HepG2 (cell line): Measurements from ENCODE around the gene PPFIA3. TPM values are rescaled to one million over a fixed set of nuclear protein-coding genes. Genes with fewer than 3 reads are reported as not detected.

ENCODE experiments used
- ATAC-seq: fragments of 200-7000 bp; cut with Tn5 transposase; 3 replicates; pipeline ENCODE4 v1.9.1; 2020; ENCODE audit warnings: mild to moderate bottlenecking, moderate library complexity
- BruUV-seq: library from RNA; stranded (reverse); fragments of 400-500 nt; replicated peaks from 2 replicates; lab custom pipeline; 2021; lab: Mats Ljungman, UMichigan
- CTCF ChIA-PET: fragments of 300-600 bp; formaldehyde crosslinking; extraction: SDS; loops from one replicate; lab custom pipeline; 2021; ENCODE audit warnings: low total read pairs, inconsistent platforms, low intra/inter-chr PET ratio; lab: Yijun Ruan, JAX
- POLR2A ChIA-PET: fragments of 350-600 bp; sonication (Branson Sonifier 250); formaldehyde crosslinking; loops from one replicate; lab custom pipeline; 2020; ENCODE audit warnings: antibody characterized with exemption, inconsistent platforms; lab: Yijun Ruan, JAX
- DNase-seq: peaks from one replicate; pipeline ENCODE4 v3.0.0-alpha.2; 2015; ENCODE audit warnings: low spot score
- FAIRE-seq: peaks from 3 replicates; lab custom pipeline; 2011; peaks lifted over from hg19 to GRCh38; lab: Jason Lieb, UNC
- H2AFZ ChIP-seq: one replicate; pipeline ENCODE4 v1.6.1; 2011; ENCODE audit warnings: low read length, inconsistent platforms
- H3K27ac ChIP-seq: fragments of 300-600 bp; 3 replicates; pipeline ENCODE4 v1.8.0; 2011; ENCODE audit warnings: mixed run types, mild to moderate bottlenecking, mixed read lengths, low read length, inconsistent platforms; ENCODE audit not compliant: insufficient read depth; ENCODE audit errors: extremely low read length
- H3K27me3 ChIP-seq, 2 experiments: fragments of 200-600 bp in 1 of 2; 2 replicates in 1 of 2; 3 replicates in 1 of 2; pipeline versions ENCODE4 v1.6.0 to v1.8.0; 2011; ENCODE audit warnings: low read length in 2 of 2, mild to moderate bottlenecking in 2 of 2, moderate library complexity in 2 of 2, inconsistent platforms in 1 of 2; ENCODE audit not compliant: insufficient read depth in 2 of 2, control insufficient read depth in 1 of 2
- H3K36me3 ChIP-seq, 2 experiments: fragments of 200-600 bp in 1 of 2; replicated peaks in 1 of 2; 2 replicates in 1 of 2; 3 replicates in 1 of 2; pipeline versions ENCODE4 v1.5.1 to v1.8.0; 2011; ENCODE audit warnings: low read length in 2 of 2, inconsistent platforms in 1 of 2; ENCODE audit not compliant: insufficient read depth in 2 of 2, control insufficient read depth in 1 of 2
- H3K4me1 ChIP-seq: 2 replicates; pipeline ENCODE4 v1.5.1; 2012; ENCODE audit warnings: low read length, inconsistent platforms; ENCODE audit not compliant: insufficient read depth
- H3K4me2 ChIP-seq: 2 replicates; pipeline ENCODE4 v1.6.0; 2011; ENCODE audit warnings: low read depth, low read length, inconsistent platforms
- H3K4me3 ChIP-seq, 3 experiments: fragments of 200-600 bp in 1 of 3; sonication (generic), shearing (Covaris generic) in 1 of 3; replicated peaks in 1 of 3; 2 replicates each; pipeline ENCODE4 v1.5.1; 2011 to 2016; ENCODE audit warnings: low read length in 3 of 3, inconsistent platforms in 2 of 3, low read depth in 2 of 3, mild to moderate bottlenecking in 2 of 3, control low read depth in 1 of 3, mixed read lengths in 1 of 3; ENCODE audit not compliant: insufficient read depth in 1 of 3
- H3K79me2 ChIP-seq: one replicate; pipeline ENCODE4 v1.6.1; 2011; ENCODE audit warnings: low read length, inconsistent platforms; ENCODE audit not compliant: insufficient read depth
- H3K9ac ChIP-seq: 2 replicates; pipeline ENCODE4 v1.6.0; 2011; ENCODE audit warnings: mild to moderate bottlenecking, low read depth, low read length, inconsistent platforms; ENCODE audit not compliant: insufficient read depth
- H3K9me3 ChIP-seq: 2 replicates; pipeline ENCODE4 v1.5.1; 2012; ENCODE audit warnings: mild to moderate bottlenecking, low read length
- H4K20me1 ChIP-seq: 2 replicates; pipeline ENCODE4 v1.6.0; 2011; ENCODE audit warnings: inconsistent platforms, mild to moderate bottlenecking, low read length, moderate library complexity; ENCODE audit not compliant: insufficient read depth
- AGO2 ChIP-seq: fragments of 200-400 bp; formaldehyde crosslinking; optimal IDR thresholded peaks from 2 replicates; pipeline ENCODE3; 2017; ENCODE audit warnings: mild to moderate bottlenecking, low read depth, low read length, moderate library complexity
- ATAD3A ChIP-seq: sonication (generic); formaldehyde crosslinking; IDR thresholded peaks from 2 replicates; pipeline ENCODE4 v1.4.0; 2020; ENCODE audit warnings: missing genetic modification reagents
- DMAP1 ChIP-seq: IDR thresholded peaks from 2 replicates; pipeline ENCODE4 v1.6.1; 2016
- HNF4A ChIP-seq: sonication (generic); formaldehyde crosslinking; IDR thresholded peaks from 2 replicates; pipeline ENCODE4 v1.4.0; 2020; ENCODE audit warnings: missing genetic modification reagents
- MLLT10 ChIP-seq: sonication (generic); formaldehyde crosslinking; IDR thresholded peaks from 2 replicates; pipeline ENCODE4 v1.4.0; 2020; ENCODE audit warnings: missing genetic modification reagents
- PCBP1 ChIP-seq: fragments of 200-400 bp; formaldehyde crosslinking; IDR thresholded peaks from 2 replicates; pipeline ENCODE4 v1.6.1; 2017; ENCODE audit warnings: mild to moderate bottlenecking, low read depth, low read length, borderline replicate concordance
- POLR2AphosphoS2 ChIP-seq: IDR thresholded peaks from 2 replicates; pipeline ENCODE4 v1.6.1; 2011; ENCODE audit warnings: low read depth, low read length, improper control_type of control experiment
- RBAK ChIP-seq: sonication (generic); formaldehyde crosslinking; IDR thresholded peaks from 2 replicates; pipeline ENCODE4 v1.5.1; 2020; ENCODE audit warnings: mild to moderate bottlenecking, missing genetic modification reagents
- RBFOX2 ChIP-seq: fragments of 200-400 bp; formaldehyde crosslinking; IDR thresholded peaks from 2 replicates; pipeline ENCODE4 v1.6.1; 2017; ENCODE audit warnings: low read depth, mild to moderate bottlenecking, low read length
- RBM22 ChIP-seq: fragments of 200-400 bp; formaldehyde crosslinking; optimal IDR thresholded peaks from 2 replicates; pipeline ENCODE3; 2017; ENCODE audit warnings: mild to moderate bottlenecking, low read length, moderate library complexity
- TCF7L2 ChIP-seq: IDR thresholded peaks from 2 replicates; pipeline ENCODE4 v1.6.1; 2011; ENCODE audit warnings: mild to moderate bottlenecking, low read depth, low read length, moderate library complexity
- ZNF350 ChIP-seq: sonication (generic); formaldehyde crosslinking; IDR thresholded peaks from 2 replicates; pipeline ENCODE4 v1.4.0; 2020; ENCODE audit warnings: mild to moderate bottlenecking, low read depth, missing genetic modification reagents, borderline replicate concordance
- ZNF569 ChIP-seq: sonication (generic); formaldehyde crosslinking; IDR thresholded peaks from 2 replicates; pipeline ENCODE4 v1.5.0; 2020; ENCODE audit warnings: mild to moderate bottlenecking, missing genetic modification reagents, moderate library complexity, borderline replicate concordance
- ZNF672 ChIP-seq: sonication (generic); formaldehyde crosslinking; IDR thresholded peaks from 2 replicates; pipeline ENCODE4 v1.8.1; 2022; ENCODE audit warnings: missing genetic modification reagents
- ZNF737 ChIP-seq: sonication (generic); formaldehyde crosslinking; IDR thresholded peaks from 2 replicates; pipeline ENCODE4 v1.5.0; 2020; ENCODE audit warnings: missing genetic modification reagents, mild to moderate bottlenecking, borderline replicate concordance
- WGBS: methylation state at CpG from one replicate; pipeline ENCODE4 v1.1.6; 2017; ENCODE audit warnings: low lambda C conversion rate; 5-methylcytosine and 5-hydroxymethylcytosine counted together
- in situ Hi-C: cut with HindIII; loops from 2 replicates; pipeline ENCODE4 v1.10.0; 2017; ENCODE audit warnings: low pct_unique_long_range_greater_than_20kb; ENCODE audit not compliant: extremely low pct_ligation_motif_present
- intact Hi-C: fragments of 100-400 bp; cut with micrococcal nuclease; formaldehyde crosslinking; loops from one replicate; pipeline ENCODE4 v1.10.0; 2022; ENCODE audit not compliant: unreplicated experiment
- polyA plus RNA-seq, 8 experiments: library from polyadenylated mRNA; depleted of rRNA in 3 of 8; stranded (reverse) in 7 of 8; unstranded in 1 of 8; fragments of >200 nt; fragmentation: Illumina TruSeq in 4 of 8; extraction: Trizol in 4 of 8; gene quantifications; 2 replicates each; pipeline versions ENCODE4 v1.2.1 to v1.2.3, GENCODE V29; 2011 to 2016; ENCODE audit warnings: low read depth in 4 of 8, missing spikeins in 1 of 8, mixed read lengths in 1 of 8; ENCODE audit not compliant: insufficient read depth in 1 of 8
- total RNA-seq, 5 experiments: library from RNA; depleted of rRNA; stranded (reverse); fragments of >200 nt; fragmentation: Illumina TruSeq; extraction: Trizol; gene quantifications; 2 replicates each; pipeline ENCODE4 v1.2.3, GENCODE V29; 2016; ENCODE audit warnings: low read depth in 1 of 5
- TF ChIP-seq, protein P1 (sequence below): sonication (generic); formaldehyde crosslinking; conservative IDR thresholded peaks from 2 replicates; pipeline ENCODE4 v1.4.0; 2020; ENCODE audit warnings: missing genetic modification reagents

PPFIA3 gene
- total and polyA plus RNA-seq, 2 of the 13 experiments (the other 11 are each of a cell fraction or from before 2014, with no cell fraction given): 6.7 to 8.6 TPM

DNA sequence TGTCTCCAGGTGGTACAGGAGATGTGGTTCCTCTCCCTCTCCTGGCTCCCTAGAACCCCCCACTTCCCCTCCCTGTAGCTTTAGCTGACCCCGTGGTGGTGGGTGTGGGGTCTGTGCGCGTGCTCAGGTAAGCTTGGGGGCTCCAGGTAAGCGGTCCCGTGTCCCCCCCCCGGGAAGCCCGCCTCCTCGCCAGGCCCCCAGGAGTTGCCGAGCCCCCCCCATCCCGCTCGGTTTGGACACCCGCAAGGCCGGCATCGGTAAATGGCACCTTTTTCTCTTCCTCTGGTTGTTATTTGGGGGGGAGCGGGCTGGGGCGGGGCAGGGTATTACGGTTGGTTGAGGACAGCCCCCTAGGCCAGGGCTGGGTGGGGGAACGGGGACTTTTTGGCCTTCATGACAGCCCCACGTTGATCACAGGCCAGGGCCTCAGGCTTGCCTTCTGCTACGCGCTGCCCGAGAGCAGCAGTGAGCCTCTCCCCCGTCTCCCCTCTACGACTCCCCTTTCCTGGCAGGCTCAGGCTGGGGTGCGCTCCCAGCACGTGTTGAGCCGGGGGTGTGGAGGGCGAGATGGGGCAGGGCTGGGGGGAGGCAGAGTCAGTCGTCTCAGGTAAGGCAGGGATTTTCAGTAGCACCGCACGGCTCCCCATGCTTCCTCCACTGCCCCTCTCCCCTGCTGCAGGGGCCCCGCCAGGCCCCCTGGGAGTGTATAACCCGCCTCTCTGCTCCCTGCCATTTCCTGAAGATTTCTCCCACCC lies 15.8 kb upstream of the PPFIA3 start (continued):
- TF ChIP-seq ATAD3A: no peak
- no peak for TF ChIP-seq RBAK (CRISPR knock-in tag)
- no peak for TF ChIP-seq DMAP1 (CRISPR knock-in tag)
- TF ChIP-seq ZNF672 (CRISPR knock-in tag): no peak

DNA sequence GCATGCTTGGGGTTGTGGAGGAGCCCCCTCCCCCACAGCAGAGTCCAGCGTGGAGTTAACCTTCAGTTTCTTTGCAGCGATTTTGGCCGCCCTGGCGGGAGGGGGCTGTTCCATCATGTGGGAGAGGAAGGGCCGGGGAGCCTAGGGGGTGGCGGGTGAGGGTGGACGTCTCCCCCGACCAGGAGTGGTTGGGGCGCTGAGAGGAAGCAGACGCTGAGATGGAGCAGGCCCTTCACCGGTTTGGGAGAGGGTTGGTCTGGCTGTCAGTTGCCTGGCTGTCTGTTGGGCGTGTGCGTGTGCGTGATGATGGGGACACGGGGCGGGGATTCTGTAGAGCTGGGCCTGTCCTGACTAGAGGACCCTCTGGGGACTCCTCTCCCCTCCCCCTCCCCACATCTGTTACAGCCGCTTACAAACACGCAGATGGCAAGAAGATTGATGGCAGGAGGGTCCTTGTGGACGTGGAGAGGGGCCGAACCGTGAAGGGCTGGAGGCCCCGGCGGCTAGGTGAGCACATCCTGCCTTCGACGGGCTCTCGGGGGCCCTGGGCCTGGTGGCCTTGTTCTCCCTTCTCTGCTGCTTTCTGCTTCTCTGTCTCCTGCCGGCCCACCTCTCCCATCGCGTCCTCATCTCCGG lies 15.0 kb upstream of the PPFIA3 start:
- H4K20me1 ChIP-seq: peaks cover 26% of the 10 kb centered on the region
- CTCF ChIA-PET: no interaction called here
- H3K27me3 ChIP-seq: no peaks in the 10 kb centered on the region
- no peaks in the 10 kb centered on the region for H3K4me1 ChIP-seq
- H3K36me3 ChIP-seq: peaks cover 33 to 88% of the 10 kb centered on the region in 2 experiments
- in situ Hi-C loops: no loop called here
- no peak overlapping the region for H3K4me2 ChIP-seq
- H3K9me3 ChIP-seq: no peaks in the 10 kb centered on the region
- TF ChIP-seq ZNF350 (no peak), POLR2AphosphoS2 (no peak), MLLT10 (CRISPR knock-in tag) (no peak), RBFOX2 (peak; percentile 54), RBM22 (peak; percentile 65), ZNF569 (no peak), HNF4A (CRISPR knock-in tag) (no peak), PCBP1 (0 out of 2 replicates have a peak, but pooled peaks have one; percentile 44), ZNF737 (CRISPR knock-in tag) (no peak), TCF7L2 (no peak), AGO2 (peak; percentile 69)
- TF ChIP-seq, protein P1, sequence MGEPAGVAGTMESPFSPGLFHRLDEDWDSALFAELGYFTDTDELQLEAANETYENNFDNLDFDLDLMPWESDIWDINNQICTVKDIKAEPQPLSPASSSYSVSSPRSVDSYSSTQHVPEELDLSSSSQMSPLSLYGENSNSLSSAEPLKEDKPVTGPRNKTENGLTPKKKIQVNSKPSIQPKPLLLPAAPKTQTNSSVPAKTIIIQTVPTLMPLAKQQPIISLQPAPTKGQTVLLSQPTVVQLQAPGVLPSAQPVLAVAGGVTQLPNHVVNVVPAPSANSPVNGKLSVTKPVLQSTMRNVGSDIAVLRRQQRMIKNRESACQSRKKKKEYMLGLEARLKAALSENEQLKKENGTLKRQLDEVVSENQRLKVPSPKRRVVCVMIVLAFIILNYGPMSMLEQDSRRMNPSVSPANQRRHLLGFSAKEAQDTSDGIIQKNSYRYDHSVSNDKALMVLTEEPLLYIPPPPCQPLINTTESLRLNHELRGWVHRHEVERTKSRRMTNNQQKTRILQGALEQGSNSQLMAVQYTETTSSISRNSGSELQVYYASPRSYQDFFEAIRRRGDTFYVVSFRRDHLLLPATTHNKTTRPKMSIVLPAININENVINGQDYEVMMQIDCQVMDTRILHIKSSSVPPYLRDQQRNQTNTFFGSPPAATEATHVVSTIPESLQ (CRISPR knock-in tag): no peak
- intact Hi-C loops: no loop called here
- H2AFZ ChIP-seq: no peak overlapping the region
- H3K79me2 ChIP-seq: no peaks in the 10 kb centered on the region
- 98% methylated on average over 28 of the region's 30 CpGs for WGBS
- H3K27ac ChIP-seq: no peak overlapping the region
- H3K4me3 ChIP-seq: no peak overlapping the region
- ATAC-seq (no peak), FAIRE-seq (no peak), DNase-seq (no peak)
- BruUV-seq: no TSS peak
- no peak overlapping the region for H3K9ac ChIP-seq
- POLR2A ChIA-PET: interaction anchor here (1.8 kb wide), 1 partner anchor 10 kb away, joined by 4 read pairs; the partner anchor contains the start of gene LIN7B
